H1 (cell line): ENCODE results near the gene PRIMA1. TPM values are rescaled to one million over a fixed set of nuclear protein-coding genes. Genes with fewer than 3 reads are reported as not detected.
A peak's percentile ranks its signal among the peaks of the same experiment; 100 is the strongest.

Experiments
- ASH2L ChIP-seq: fragments of 200-600, 300-600 bp; sonication (generic); IDR thresholded peaks from one replicate; pipeline ENCODE4 v1.7.1; 2017; ENCODE audit warnings: low read length
- BCL11A ChIP-seq, 2 experiments: IDR thresholded peaks; one replicate each; pipeline ENCODE4 v1.6.1; 2011; ENCODE audit warnings: low read depth in 2 of 2, low read length in 2 of 2, mild to moderate bottlenecking in 2 of 2
- CTBP2 ChIP-seq: IDR thresholded peaks from 2 replicates; pipeline ENCODE4 v1.7.0; 2011; ENCODE audit warnings: borderline replicate concordance, mild to moderate bottlenecking, moderate library complexity, mixed read lengths, low read length; ENCODE audit not compliant: insufficient read depth, insufficient read length
- EP300 ChIP-seq, 2 experiments: IDR thresholded peaks; 1 replicate in 1 of 2; 2 replicates in 1 of 2; pipeline ENCODE4 v1.6.1; 2011 to 2012; ENCODE audit warnings: low read depth in 2 of 2, low read length in 2 of 2, mild to moderate bottlenecking in 2 of 2, borderline replicate concordance in 1 of 2, inconsistent platforms in 1 of 2, moderate library complexity in 1 of 2
- GABPA ChIP-seq: IDR thresholded peaks from 2 replicates; pipeline ENCODE4 v1.6.1; 2011; ENCODE audit warnings: mild to moderate bottlenecking, low read length, moderate library complexity, borderline replicate concordance; ENCODE audit not compliant: insufficient read depth
- MAFK ChIP-seq: IDR thresholded peaks from 2 replicates; pipeline ENCODE4 v1.6.1; 2012; ENCODE audit warnings: low read depth, mild to moderate bottlenecking, improper control_type of control experiment, low read length
- NRF1 ChIP-seq: IDR thresholded peaks from 2 replicates; pipeline ENCODE4 v1.6.1; 2011; ENCODE audit warnings: mild to moderate bottlenecking, low read depth, low read length, improper control_type of control experiment
- RBBP5 ChIP-seq: IDR thresholded peaks from 2 replicates; pipeline ENCODE4 v1.7.1; 2012; ENCODE audit warnings: low read depth, mild to moderate bottlenecking, inconsistent platforms, low read length, moderate library complexity, borderline replicate concordance
- SP1 ChIP-seq: IDR thresholded peaks from 2 replicates; pipeline ENCODE4 v1.6.1; 2011; ENCODE audit warnings: low read depth, low read length
- SUZ12 ChIP-seq: fragments of 200-600 bp; sonication (generic); IDR thresholded peaks from 2 replicates; pipeline ENCODE4 v1.6.1; 2012; ENCODE audit warnings: mild to moderate bottlenecking, inconsistent platforms, low read length, moderate library complexity, mixed read lengths
- polyA plus RNA-seq, 7 experiments: library from polyadenylated mRNA; depleted of rRNA in 3 of 7; stranded (reverse) in 5 of 7; unstranded in 2 of 7; fragments of >200 nt in 5 of 7; fragments of 200-250 nt in 2 of 7; gene quantifications; 1 replicate in 5 of 7; 2 replicates in 1 of 7; 4 replicates in 1 of 7; pipeline versions ENCODE4 v1.2.1 to v1.2.3, GENCODE V29; 2011 to 2013; ENCODE audit warnings: missing spikeins in 2 of 7, mixed read lengths in 2 of 7
- total RNA-seq: library from RNA; stranded (reverse); fragmentation: NEBNext Ultra II Directional; extraction: Animal tissue kit (Norgen Biotek cat#: 25700); gene quantifications from 2 replicates; pipeline ENCODE4 v1.2.1, GENCODE V29; 2021

PRIMA1 gene
- total and polyA plus RNA-seq, 2 of the 8 experiments (the other 6 are each of a cell fraction or from before 2014, with no cell fraction given), result 2.8 to 4.5 TPM

DNA sequence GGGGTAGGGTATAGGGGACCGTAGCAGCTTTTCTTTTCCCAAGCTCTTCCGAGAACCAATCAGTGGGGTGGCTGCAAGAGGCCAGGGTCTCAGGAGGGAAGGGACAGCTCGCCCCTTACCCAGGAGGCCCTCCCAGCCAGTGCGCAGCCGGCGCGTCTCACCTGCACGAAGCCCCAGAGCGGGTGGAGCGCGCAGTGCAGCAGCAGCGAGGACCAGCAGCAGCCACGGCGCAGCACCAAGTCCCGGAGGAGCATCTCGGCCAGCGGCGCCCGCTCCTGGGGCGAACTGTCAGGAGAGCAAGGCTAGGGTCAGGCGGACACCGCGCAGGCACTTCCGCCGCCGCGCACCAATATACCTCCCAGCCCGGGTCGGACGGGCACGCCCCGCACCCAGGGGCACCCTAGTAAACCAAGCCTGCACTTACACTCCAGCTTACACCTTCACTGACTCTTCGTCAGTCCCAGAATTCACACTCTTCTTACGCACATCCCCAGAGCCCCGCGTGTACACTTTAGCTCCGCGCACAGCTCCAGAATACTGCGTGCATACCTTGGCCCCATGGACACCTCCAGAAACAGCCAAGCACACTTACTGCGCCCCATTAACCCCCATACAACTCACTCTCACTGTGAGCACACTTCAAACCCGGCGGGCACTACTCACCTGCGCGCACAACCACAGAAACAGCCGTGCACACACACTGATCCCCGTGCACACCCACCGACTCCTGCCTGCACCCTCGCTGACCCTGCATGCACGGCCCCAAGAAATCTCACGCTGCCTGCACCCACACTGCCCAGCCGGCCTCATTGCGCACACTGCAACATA lies 606 bp downstream of the PRIMA1 start (continued):
- no peak for TF ChIP-seq RBBP5
- no peak for TF ChIP-seq ASH2L
- no peak for TF ChIP-seq SP1
- no peak for TF ChIP-seq NRF1
- TF ChIP-seq EP300 (IDR thresholded peaks at IDR 0.05; ENCODE audit: borderline replicate concordance in 1 of 2, low read depth in 2 of 2, low read length in 2 of 2), result no peak
- TF ChIP-seq BCL11A (IDR thresholded peaks at IDR 0.05; ENCODE audit: low read depth in 2 of 2, low read length in 2 of 2), result no peak
- TF ChIP-seq CTBP2, result no peak
- TF ChIP-seq SUZ12, result peak; percentile 77; the same call in 1 of the 2 replicates
- no peak for TF ChIP-seq MAFK
- 0 out of 2 replicates have a peak, but pooled peaks have one; percentile 41 for TF ChIP-seq GABPA
